Amygdala (tissue), 56 donors: ENCODE data around the gene CA11.
A peak's percentile ranks its signal among the peaks of the same experiment; 100 is the strongest.
"Not testable (repeated sequence)": the region's sequence is repeated elsewhere in the genome, so short reads cannot be mapped to it uniquely, and the experiment has no call there.

Source experiments
- DNase-seq, 56 donors: peaks; one replicate each; lab custom pipeline; 2025; lab: John Stamatoyannopoulos, UW

CA11 gene

GRCh38 chr19:48670699-48671445, 24.9 kb upstream of the CA11 start:
- no peak for DNase-seq

GRCh38 chr19:48669903-48670668, 24.1 kb upstream of the CA11 start:
- no peak for DNase-seq

- DNase-seq = no peak
Observed at GRCh38 chr19:48668761-48669160, 22.8 kb upstream of the CA11 start.

GRCh38 chr19:48668332-48668731, 22.3 kb upstream of the CA11 start:
- no peak for DNase-seq

- DNase-seq = no peak
Observed at GRCh38 chr19:48665786-48666185, 19.8 kb upstream of the CA11 start.

GRCh38 chr19:48664476-48664875, 18.5 kb upstream of the CA11 start:
- DNase-seq = no peak

- no peak for DNase-seq
Observed at GRCh38 chr19:48663667-48664066, 17.7 kb upstream of the CA11 start.

GRCh38 chr19:48661711-48662090, 15.7 kb upstream of the CA11 start:
- DNase-seq = no peak

- DNase-seq = peak in 50 of 56 donors; percentile 20 to 95 (median 64)
Observed at GRCh38 chr19:48660852-48661710, 15.1 kb upstream of the CA11 start.

- DNase-seq = peak in 7 of 56 donors; percentile 7 to 22 (median 12)
Observed at GRCh38 chr19:48659768-48660167, 13.8 kb upstream of the CA11 start.

- no peak for DNase-seq
Observed at GRCh38 chr19:48658483-48658882, 12.5 kb upstream of the CA11 start.

- DNase-seq = not testable (repeated sequence)
Observed at GRCh38 chr19:48657828-48658227, 11.8 kb upstream of the CA11 start.

GRCh38 chr19:48656840-48657474, 11.0 kb upstream of the CA11 start:
- DNase-seq = no peak

GRCh38 chr19:48654299-48655059, 8.5 kb upstream of the CA11 start:
- DNase-seq = no peak

- DNase-seq = no peak
Observed at GRCh38 chr19:48651683-48652048, 5.7 kb upstream of the CA11 start.

- no peak for DNase-seq
Observed at GRCh38 chr19:48650974-48651682, 5.1 kb upstream of the CA11 start.

GRCh38 chr19:48648134-48648533, 2.1 kb upstream of the CA11 start:
- no peak for DNase-seq

GRCh38 chr19:48646722-48647216, 782 bp upstream of the CA11 start:
- DNase-seq = peak in 1 of 56 donors; percentile 90

- DNase-seq = no peak
Observed at GRCh38 chr19:48645620-48646000, 377 bp downstream of the CA11 start.
